HG03139 (cell line): ENCODE results near the gene ERFL.
"Not testable (repeated sequence)": the region's sequence is repeated elsewhere in the genome, so short reads cannot be mapped to it uniquely, and the experiment has no call there.

ENCODE experiments used
- ATAC-seq: cut with Tn5 transposase; IDR thresholded peaks from one replicate; pipeline ENCODE4 v1.9.1; 2021; ENCODE audit not compliant: unreplicated experiment

Gene ERFL

DNA sequence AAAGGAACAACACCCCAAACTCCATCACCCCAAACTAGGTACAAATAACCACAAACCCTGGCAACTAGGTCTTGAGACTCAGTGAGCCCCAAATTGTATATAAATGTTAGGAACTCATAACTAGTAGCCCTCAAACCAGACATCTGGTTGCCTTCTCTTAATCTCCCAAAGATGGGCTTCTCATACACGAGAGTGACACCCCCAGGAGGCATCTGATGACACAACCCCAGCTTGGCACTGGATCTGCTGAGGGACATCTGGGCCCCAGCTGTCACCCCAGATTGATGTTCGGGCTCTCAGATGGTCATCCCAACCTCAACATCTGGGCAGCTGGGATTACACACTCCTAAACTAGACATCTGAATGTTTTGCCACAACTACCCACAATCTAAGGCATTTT lies 16.1 kb upstream of the ERFL start:
- no peak for ATAC-seq

DNA sequence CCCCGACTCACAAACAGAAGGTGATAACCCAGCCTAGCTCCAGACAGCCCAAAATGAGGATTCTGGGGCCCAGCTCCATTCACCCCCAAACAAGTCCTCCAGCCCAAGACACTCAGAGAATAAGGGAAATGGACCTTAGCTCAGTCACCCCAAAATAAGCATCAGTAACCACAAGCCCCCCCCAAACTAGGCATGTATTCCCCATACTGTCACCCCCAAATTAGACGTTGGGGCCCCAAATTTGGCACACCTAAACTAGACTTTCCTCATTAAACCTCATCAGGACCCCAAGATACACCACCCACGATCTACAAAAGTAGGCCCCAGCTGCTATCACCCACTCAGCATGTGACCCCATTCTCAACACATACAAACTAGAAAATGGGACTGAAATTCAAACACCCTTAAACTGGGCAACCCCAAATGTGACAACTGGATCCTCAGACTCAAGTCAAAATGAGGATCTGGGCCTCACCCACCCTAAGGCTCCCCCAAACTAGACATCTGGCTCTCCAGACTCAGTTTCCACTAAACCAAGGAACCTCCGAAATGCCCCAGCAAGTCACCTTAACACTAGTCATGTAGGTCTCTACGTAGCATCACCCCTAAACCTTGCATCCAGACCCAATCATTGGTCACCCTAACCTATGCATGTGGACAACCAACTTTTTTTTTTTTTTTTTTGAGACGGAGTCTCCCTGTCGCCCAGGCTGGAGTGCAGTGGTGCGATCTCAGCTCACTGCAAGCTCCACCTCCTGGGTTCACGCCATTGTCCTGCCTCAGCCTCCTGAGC lies 13.4 kb upstream of the ERFL start:
- ATAC-seq, result no peak

DNA sequence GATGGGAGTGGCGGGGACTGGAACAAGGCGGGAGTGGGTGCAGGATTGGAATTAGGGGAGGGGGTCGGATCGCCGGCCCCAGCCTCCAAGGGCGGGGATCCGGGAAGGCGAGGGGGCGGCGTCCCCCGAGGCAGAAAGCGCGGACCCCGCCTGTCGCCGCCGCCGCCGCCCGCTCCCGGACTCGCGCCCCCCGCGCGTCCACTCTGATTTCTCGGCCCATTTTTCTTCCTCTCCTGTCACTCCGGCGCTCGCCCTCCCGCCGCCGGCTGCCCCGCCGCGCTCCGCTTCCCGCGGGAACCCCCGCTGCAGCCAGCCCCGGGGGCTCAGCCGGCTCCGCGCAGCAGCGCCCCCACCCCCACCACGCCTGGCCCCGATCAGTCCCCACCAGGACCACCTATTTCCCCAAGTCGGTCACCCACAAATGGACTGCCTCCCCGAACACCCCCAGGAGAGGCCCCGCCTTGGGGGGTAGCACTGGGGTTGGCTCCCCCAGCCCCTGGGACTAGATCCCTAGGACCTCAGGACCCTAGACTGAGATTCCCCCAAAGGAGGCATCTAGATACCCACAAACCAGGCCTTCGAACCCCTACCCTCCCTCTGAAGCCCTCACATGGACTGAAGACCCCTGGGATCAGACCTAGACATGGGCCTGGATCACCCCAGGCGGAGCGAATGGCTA lies 12.6 kb upstream of the ERFL start:
- ATAC-seq, result no peak

- ATAC-seq, result no peak
Measured at GRCh38 chr19:41939861-41940730, 11.8 kb upstream of the ERFL start.

DNA sequence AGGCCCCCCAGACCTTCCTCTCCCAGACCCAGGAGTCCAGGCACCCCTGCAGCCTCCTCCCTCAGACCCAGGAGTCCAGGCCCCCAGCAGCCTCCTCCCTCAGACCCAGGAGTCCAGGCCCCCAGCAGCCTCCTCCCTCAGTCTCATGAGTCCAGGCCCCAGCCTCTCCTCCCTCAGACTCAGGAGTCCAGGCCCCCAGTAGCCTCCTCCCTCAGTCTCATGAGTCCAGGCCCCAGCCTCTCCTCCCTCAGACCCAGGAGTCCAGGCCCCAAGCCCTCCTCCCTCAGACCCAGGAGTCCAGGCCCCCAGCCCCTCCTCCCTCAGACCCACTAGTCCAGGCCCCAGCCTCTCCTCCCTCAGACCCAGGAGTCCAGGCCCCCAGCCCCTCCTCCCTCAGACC lies 11.0 kb upstream of the ERFL start:
- ATAC-seq, result not testable (repeated sequence)

- no peak for ATAC-seq
Measured at GRCh38 chr19:41937525-41938468, 9.5 kb upstream of the ERFL start.

DNA sequence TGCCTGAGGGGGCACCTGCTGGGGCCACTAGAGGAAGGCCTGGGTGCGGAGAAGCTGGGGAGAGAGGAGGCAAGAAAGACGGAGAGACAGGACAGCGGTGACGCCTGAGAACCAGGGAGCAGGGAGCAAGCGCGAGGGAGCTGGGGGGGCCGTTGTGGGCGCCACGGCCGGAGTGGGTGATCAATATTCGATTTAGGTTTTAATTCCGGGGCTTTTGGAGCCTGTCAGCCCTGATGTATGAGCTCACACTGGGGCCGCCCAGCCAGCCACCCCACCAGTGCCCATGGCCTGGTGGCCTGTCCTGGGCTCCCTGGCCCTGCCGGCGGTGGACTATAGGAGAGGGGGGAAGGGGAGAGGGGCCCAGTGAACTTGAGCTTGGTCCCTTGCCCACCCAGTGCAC lies 8.7 kb upstream of the ERFL start:
- ATAC-seq, result no peak

DNA sequence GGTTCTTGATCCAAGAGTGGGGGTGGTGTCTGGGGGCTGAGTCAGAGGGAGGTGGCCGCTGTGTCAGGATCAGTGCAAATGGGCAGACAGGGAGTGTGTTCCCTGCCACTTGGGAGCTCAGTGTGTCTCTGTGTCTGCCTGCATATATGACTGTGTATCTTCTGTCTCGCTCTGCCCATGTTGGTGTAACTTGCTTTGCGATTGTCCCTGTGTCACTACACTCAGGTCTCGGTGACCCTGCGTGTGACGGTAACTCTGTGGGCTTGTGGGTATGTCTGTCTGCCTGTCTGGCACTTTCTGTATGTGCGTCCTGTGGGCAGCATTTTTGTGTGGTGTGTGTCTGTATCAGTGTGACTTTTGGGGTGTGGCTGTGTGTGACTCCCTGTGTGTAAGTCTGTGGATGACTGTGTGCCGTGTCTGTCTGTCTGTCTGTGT lies 8.2 kb upstream of the ERFL start:
- no peak for ATAC-seq

DNA sequence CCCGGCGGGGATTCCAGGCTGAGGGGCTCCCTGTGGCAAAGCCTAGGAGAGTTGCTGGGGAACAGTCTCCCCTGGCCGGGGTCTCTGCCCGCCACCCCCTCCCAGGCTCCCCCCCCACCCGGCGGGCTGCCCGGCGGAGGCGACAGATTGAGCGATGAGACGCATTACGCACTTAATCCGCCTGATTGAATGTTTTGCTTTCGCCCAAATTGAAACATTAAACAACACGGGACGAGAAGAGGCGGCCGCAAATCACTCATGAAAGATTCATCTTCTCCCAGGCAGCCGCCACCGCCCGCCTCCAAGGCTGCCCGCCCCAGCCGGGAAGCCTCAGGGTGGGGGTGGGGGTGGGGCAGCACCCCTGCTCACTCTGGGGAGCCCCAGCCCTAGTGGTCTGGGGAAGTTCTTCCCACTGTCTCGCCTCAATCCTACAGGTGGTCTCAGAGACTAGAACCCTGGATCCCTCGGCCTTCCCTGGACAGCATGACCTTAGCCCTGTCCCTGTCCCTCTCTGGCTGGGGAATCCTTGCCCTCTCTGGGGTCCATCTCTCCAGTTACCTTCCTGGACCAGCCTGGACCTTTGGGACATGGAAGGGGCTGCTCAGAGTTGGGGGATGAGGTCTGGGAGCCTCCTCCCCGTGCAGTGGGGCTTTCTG lies 7.6 kb upstream of the ERFL start:
- no peak for ATAC-seq

GRCh38 chr19:41934849-41935374 lies 6.7 kb upstream of the ERFL start:
- ATAC-seq, result no peak

DNA sequence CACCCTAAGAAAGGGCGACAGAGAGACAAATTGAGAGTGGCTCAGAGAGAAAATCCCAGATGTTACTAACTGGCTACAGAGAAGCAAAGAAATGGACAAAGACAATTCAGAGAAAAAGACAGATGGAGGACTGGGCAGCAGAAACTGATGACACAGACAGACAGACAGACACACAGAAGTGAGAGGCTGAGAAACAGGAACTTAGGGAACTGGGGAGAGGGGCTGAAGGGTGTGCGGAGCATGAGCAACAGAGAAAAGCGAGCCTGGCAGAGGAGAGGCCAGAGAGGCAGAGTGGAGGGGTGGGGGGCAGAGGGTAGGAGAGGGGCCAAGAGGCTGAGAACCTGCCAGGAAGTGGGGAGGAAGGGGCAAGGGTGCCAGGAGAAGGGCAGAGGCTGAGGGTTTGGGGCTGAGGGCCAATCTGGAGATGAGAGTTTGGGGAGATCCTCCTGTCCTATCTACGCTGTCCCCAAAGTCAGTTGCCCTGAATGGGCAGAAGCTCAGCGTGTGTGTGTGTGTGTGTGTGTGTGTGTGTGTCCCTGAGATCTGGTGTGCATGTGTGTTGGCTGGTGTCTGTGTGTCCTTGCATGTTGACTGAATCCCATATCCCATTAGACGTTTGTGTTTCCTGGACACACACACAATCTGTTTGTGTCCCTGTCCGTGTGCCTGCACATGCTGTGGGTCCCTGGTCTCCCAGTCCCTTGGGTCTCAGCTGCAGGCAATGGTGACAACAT lies 5.6 kb upstream of the ERFL start:
- ATAC-seq, result no peak

GRCh38 chr19:41932720-41933332 lies 4.6 kb upstream of the ERFL start:
- no peak for ATAC-seq

GRCh38 chr19:41932259-41932719 lies 4.0 kb upstream of the ERFL start:
- no peak for ATAC-seq

DNA sequence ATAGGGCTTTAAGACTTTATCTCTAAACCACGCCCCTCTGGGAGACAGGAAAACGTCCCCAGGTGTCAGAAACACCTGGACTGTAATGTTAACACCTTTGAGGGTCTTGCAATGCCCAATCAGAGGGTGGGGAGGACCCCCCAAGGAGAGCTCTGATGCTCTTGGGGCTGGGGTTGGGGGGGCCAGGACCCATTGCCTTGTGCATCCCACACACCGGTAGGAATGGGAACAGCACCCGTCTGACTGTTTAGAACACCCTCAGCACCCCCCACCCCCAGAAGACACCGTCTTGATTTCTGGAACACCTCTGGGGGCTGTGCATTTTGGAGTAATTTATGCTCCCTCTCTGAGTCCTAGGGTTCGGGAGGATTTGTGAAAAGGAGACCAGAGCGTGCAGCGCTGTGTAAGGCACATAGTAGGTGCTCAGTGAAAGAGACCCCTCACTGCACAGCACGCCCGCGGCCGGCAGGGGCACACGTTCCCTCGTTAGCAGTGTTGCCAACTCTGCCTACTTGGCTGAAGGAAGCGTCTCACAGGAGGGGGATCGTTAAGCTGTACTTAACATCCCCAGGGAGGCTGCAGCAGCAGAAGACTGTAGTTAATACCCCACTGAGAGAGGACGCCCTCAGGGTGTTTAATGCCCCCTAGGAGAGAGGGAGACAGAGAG lies 2.8 kb upstream of the ERFL start:
- no peak for ATAC-seq

GRCh38 chr19:41930322-41930722 lies 2.1 kb upstream of the ERFL start:
- ATAC-seq, result no peak

- no peak for ATAC-seq
Measured at GRCh38 chr19:41929536-41930071, 1.4 kb upstream of the ERFL start.

- no peak for ATAC-seq
Measured at GRCh38 chr19:41928754-41929535, 696 bp upstream of the ERFL start.
